ENCODE results near the gene HYAL2. TPM values are rescaled to one million over a fixed set of nuclear protein-coding genes. Genes with fewer than 3 reads are reported as not detected.
A peak's percentile ranks its signal among the peaks of the same experiment; 100 is the strongest.

HYAL2 gene
- total and polyA plus RNA-seq, 10 of the 15 experiments (the other 5 are each of a cell fraction or from before 2014, with no cell fraction given): 0.06 to 21.8 (median 12.7) TPM

GRCh38 chr3:50337175-50337861 is 14.8 kb upstream of the HYAL2 start (continued):
- no peak for TF ChIP-seq ZBTB11 (CRISPR knock-in tag; IDR thresholded peaks at IDR 0.05)
- TF ChIP-seq JUND (IDR thresholded peaks at IDR 0.05; ENCODE audit: low read depth, low read length): peak; percentile 81
- TF ChIP-seq MXI1 (IDR thresholded peaks at IDR 0.05; ENCODE audit: low read depth, low read length): peak; percentile 93
- 0 out of 2 replicates have a peak, but pooled peaks have one; percentile 47 for TF ChIP-seq PAX5 (IDR thresholded peaks at IDR 0.05; ENCODE audit: borderline replicate concordance, low read depth, low read length)
- no peak for TF ChIP-seq IRF3 (IDR thresholded peaks at IDR 0.05)
- peak; percentile 46; the same call in 1 of the 2 replicates for TF ChIP-seq TCF3 (IDR thresholded peaks at IDR 0.05; ENCODE audit: borderline replicate concordance, insufficient read depth, low read depth, low read length)
- TF ChIP-seq MEF2A (IDR thresholded peaks at IDR 0.05; ENCODE audit: insufficient read depth, low read depth, low read length): no peak
- TF ChIP-seq SREBF2 (IDR thresholded peaks at IDR 0.05; ENCODE audit: low read length): no peak
- no peak for TF ChIP-seq SPI1 (IDR thresholded peaks at IDR 0.05; ENCODE audit: borderline replicate concordance, insufficient read depth, low read depth, low read length)
- peak; percentile 74; the same call in 1 of the 2 replicates for TF ChIP-seq CREM (IDR thresholded peaks at IDR 0.05; ENCODE audit: low read depth)
- no peak for TF ChIP-seq HDAC2 (IDR thresholded peaks at IDR 0.05)
- TF ChIP-seq HCFC1 (IDR thresholded peaks at IDR 0.05; ENCODE audit: low read length): no peak
- TF ChIP-seq SIN3A (IDR thresholded peaks at IDR 0.05; ENCODE audit: low read depth, low read length): peak; percentile 95
- TF ChIP-seq ATF3 (IDR thresholded peaks at IDR 0.05; ENCODE audit: borderline replicate concordance, extremely low read depth, low read depth, low read length): no peak
- 0 out of 4 replicates have a peak, but pooled peaks of 1 of the 2 experiments have one; percentile 33 for TF ChIP-seq EP300 (IDR thresholded peaks at IDR 0.05; ENCODE audit: borderline replicate concordance in 1 of 2, control insufficient read depth in 1 of 2, low read depth in 2 of 2, low read length in 2 of 2)
- peak; percentile 98 for TF ChIP-seq NKRF (conservative IDR thresholded peaks at IDR 0.05)
- no peak for TF ChIP-seq KDM1A (IDR thresholded peaks at IDR 0.05; ENCODE audit: borderline replicate concordance)
- TF ChIP-seq USF2 (IDR thresholded peaks at IDR 0.05; ENCODE audit: borderline replicate concordance, low read depth, low read length): no peak
- peak in 1 of 2 experiments; percentile 94; a peak in 2 of 3 replicates for TF ChIP-seq EGR1 (IDR thresholded peaks at IDR 0.05; ENCODE audit: borderline replicate concordance in 1 of 2, low read depth in 2 of 2, low read length in 2 of 2)
- TF ChIP-seq NFYB (IDR thresholded peaks at IDR 0.05; ENCODE audit: insufficient read depth, low read depth, low read length): peak; percentile 40; the same call in 1 of the 2 replicates
- peak; percentile 74 for TF ChIP-seq BACH1 (IDR thresholded peaks at IDR 0.05; ENCODE audit: borderline replicate concordance)
